BE2C (cell line): ENCODE results near the gene CCIN.

ENCODE experiments used
- DNase-seq: peaks from one replicate; pipeline ENCODE4 v3.0.0-alpha.2; 2020
- H3K27me3 ChIP-seq: fragments of 250-450 bp; sonication (Bioruptor Pico); 2 replicates; pipeline ENCODE4 v1.5.1; 2020; ENCODE audit warnings: mild to moderate bottlenecking
- H3K36me3 ChIP-seq: fragments of 250-450 bp; sonication (Bioruptor Pico); 2 replicates; pipeline ENCODE4 v1.5.1; 2020; ENCODE audit warnings: mild to moderate bottlenecking
- H3K4me1 ChIP-seq: fragments of 250-450 bp; sonication (Bioruptor Pico); 2 replicates; pipeline ENCODE4 v1.5.1; 2020
- H3K4me3 ChIP-seq: 2 replicates; pipeline ENCODE4 v1.5.1; 2011; ENCODE audit warnings: low read depth, low read length
- H3K9me3 ChIP-seq: fragments of 250-450 bp; sonication (Bioruptor Pico); 2 replicates; pipeline ENCODE4 v1.5.1; 2020
- TF ChIP-seq, protein P1 (sequence below): IDR thresholded peaks from 2 replicates; pipeline ENCODE4 v1.5.1; 2012; ENCODE audit warnings: mild to moderate bottlenecking, low read depth, low read length

CCIN gene

DNA sequence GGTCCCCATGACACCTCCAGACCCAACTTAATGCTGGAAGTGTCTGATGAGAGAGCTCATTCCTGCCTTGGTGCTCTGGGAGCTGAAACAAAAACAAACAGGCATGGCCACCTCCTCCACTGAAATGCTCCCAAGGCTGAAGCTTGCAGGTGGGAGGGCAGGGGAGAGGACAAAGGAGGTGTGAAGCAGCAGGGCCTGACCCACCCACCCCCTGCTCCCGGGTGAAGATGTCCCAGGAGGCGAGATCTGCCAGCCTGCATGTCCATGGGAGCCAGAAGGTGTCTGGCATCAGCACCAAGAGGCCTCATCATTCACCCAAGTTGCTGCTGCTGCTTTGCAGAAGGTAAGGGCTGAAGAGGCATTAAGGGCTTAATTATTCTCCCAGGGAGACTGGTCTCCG, 4.2 kb upstream of the CCIN start:
- TF ChIP-seq, protein P1, sequence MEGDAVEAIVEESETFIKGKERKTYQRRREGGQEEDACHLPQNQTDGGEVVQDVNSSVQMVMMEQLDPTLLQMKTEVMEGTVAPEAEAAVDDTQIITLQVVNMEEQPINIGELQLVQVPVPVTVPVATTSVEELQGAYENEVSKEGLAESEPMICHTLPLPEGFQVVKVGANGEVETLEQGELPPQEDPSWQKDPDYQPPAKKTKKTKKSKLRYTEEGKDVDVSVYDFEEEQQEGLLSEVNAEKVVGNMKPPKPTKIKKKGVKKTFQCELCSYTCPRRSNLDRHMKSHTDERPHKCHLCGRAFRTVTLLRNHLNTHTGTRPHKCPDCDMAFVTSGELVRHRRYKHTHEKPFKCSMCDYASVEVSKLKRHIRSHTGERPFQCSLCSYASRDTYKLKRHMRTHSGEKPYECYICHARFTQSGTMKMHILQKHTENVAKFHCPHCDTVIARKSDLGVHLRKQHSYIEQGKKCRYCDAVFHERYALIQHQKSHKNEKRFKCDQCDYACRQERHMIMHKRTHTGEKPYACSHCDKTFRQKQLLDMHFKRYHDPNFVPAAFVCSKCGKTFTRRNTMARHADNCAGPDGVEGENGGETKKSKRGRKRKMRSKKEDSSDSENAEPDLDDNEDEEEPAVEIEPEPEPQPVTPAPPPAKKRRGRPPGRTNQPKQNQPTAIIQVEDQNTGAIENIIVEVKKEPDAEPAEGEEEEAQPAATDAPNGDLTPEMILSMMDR = no peak
- no peaks in the 10 kb centered on the region for H3K9me3 ChIP-seq
- peaks cover 31% of the 10 kb centered on the region for H3K4me1 ChIP-seq
- H3K36me3 ChIP-seq = no peaks in the 10 kb centered on the region
- DNase-seq = no peak
- H3K4me3 ChIP-seq = no peak overlapping the region
- no peaks in the 10 kb centered on the region for H3K27me3 ChIP-seq

DNA sequence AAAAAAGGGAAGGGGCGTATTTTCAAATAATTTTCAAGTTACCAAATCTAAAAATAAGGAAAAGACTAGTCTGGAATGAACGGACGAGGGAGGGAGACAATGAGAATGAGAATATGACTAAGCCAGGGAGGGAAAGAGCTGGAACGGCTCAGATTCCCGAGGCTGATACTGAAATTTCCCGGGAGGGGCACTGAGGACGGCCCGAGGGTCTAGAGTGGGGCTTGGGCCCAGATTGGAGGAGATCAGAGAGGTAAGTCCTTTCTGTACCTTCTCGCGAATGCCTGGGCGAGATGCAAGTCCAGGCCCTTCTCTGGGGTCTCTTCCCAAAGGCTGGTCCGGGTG, 3.4 kb upstream of the CCIN start:
- Histone ChIP-seq H3K27me3 (no peaks in the 10 kb centered on the region), H3K4me1 (peaks cover 31% of the 10 kb centered on the region), H3K4me3 (no peak overlapping the region), H3K36me3 (no peaks in the 10 kb centered on the region), H3K9me3 (no peaks in the 10 kb centered on the region)
- DNase-seq = no peak
- TF ChIP-seq, protein P1 = no peak

DNA sequence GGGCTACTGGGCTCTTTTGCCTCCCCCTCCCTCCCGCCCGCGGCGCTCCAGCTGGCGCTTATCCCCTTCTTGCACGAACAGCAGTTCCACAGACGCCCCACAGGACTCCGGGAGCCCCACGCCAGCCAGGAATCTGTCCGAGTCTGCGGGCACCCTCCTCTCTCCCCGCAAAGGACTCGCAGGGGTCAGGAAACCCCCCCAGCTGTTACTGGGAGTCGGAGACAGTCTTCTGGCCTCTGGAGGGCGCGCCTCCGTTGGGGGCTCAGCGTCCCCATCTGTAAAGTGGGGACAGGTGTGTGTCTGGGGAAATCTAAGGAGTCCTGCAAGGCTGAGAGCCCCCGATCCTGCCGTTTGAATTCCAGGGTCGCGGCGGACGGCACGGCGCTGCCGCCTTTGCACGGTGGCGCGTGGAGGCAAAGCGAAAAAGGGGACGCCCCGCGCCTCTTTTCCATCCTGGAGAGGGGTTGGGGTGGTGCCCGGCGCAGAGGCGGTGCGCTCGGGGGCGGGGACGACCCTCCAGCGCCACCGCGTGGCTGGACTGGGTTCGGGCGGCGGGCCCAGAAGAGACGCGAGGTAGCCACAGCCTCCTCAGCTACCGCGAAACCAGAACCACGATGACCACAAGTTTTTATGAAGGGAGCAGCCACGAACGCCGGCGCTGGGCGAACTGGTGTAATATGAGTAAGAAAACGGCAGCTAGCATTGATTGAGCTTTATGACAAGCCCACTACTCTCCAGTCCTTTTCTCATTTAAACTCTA, 2.8 kb upstream of the CCIN start:
- H3K27me3 ChIP-seq = no peaks in the 10 kb centered on the region
- TF ChIP-seq, protein P1 = peak; percentile 84
- peak; percentile 83 for DNase-seq
- peaks cover 31% of the 10 kb centered on the region for H3K4me1 ChIP-seq
- peak overlapping the region; percentile 43 for H3K4me3 ChIP-seq
- no peaks in the 10 kb centered on the region for H3K36me3 ChIP-seq
- no peaks in the 10 kb centered on the region for H3K9me3 ChIP-seq

- Histone ChIP-seq H3K4me1 (peaks cover 3% of the 10 kb centered on the region; the same call in 1 of the 2 replicates), H3K27me3 (no peaks in the 10 kb centered on the region), H3K4me3 (no peak overlapping the region), H3K9me3 (no peaks in the 10 kb centered on the region), H3K36me3 (no peaks in the 10 kb centered on the region)
- DNase-seq = no peak
- TF ChIP-seq, protein P1 = no peak
Observed at GRCh38 chr9:36169708-36170107, 520 bp downstream of the CCIN start.

- Histone ChIP-seq H3K9me3 (no peaks in the 10 kb centered on the region), H3K4me1 (no peaks in the 10 kb centered on the region), H3K4me3 (no peak overlapping the region), H3K36me3 (no peaks in the 10 kb centered on the region), H3K27me3 (no peaks in the 10 kb centered on the region)
- TF ChIP-seq, protein P1 = no peak
- no peak for DNase-seq
Observed at GRCh38 chr9:36170531-36170930, 1.3 kb downstream of the CCIN start.

DNA sequence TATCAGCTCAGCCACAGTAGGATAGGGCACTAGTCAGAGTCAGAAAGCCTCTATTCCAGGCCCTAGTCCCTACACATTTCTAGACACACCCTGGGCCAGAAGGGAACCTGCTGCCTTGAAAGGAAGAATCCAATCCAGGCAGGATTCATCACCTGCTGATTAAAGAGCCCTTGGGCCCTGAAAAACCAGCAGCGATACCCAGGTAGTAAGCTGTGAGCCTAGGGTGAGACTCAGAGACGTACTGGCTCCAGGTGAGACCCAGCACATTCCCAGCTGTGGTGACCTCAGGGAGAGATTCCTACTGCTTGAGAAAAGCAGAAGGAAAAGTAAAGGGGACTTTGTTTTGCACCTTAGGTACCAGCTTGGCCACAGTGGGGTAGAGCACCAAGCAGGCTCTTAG, 4.7 kb downstream of the CCIN start:
- Histone ChIP-seq H3K27me3 (no peaks in the 10 kb centered on the region), H3K36me3 (no peaks in the 10 kb centered on the region), H3K4me3 (no peak overlapping the region), H3K4me1 (no peaks in the 10 kb centered on the region), H3K9me3 (no peaks in the 10 kb centered on the region)
- TF ChIP-seq, protein P1 = no peak
- DNase-seq = no peak
